Measurements from ENCODE around the gene RUNDC3A.
"Not testable (repeated sequence)": the region's sequence is repeated elsewhere in the genome, so short reads cannot be mapped to it uniquely, and the experiment has no call there.

The RUNDC3A gene

DNA sequence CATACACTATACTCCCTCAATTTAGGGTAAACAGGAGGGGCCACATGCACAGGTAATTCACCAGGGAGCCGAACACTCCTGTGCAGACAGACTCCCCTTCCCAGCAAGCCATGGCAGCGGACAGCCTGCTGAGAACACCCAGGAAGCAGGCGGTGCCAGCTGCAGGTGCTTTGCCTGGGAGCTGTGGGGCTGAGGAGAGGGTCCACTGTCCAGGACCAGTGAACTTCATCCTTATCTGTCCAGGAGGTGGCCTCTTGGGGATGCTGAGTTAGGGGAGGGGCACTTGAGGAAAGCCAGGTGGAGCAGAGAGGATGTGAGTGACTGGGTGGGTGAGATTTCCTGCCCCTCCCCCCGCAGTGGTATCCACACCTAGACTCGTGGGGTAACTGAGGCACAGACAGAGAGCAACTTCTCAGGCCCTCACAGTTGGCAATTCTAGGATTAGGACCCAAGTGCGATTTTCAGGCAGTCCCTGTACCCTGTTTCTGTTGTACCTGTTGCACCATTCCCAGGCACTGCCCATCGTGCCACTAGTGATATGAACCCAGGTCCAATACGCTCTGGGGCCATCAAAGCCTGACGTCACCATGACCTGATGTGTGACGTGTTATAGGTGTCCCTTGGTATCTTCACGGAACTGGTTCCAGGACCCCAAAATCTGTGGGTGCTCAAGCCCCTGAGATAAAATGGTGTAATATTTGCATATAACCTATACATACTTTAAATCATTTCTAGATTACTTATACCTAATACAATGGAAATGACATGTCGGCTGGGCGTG, 37.9 kb downstream of the RUNDC3A start:
- no peak for DNase-seq

- not testable (repeated sequence) for DNase-seq
Measured at GRCh38 chr17:44347206-44348055, 39.0 kb downstream of the RUNDC3A start.

- DNase-seq = no peak
Measured at GRCh38 chr17:44348234-44348987, 40.0 kb downstream of the RUNDC3A start.

- DNase-seq = no peak
Measured at GRCh38 chr17:44348988-44349364, 40.6 kb downstream of the RUNDC3A start.

- DNase-seq = no peak
Measured at GRCh38 chr17:44349553-44350070, 41.2 kb downstream of the RUNDC3A start.

DNA sequence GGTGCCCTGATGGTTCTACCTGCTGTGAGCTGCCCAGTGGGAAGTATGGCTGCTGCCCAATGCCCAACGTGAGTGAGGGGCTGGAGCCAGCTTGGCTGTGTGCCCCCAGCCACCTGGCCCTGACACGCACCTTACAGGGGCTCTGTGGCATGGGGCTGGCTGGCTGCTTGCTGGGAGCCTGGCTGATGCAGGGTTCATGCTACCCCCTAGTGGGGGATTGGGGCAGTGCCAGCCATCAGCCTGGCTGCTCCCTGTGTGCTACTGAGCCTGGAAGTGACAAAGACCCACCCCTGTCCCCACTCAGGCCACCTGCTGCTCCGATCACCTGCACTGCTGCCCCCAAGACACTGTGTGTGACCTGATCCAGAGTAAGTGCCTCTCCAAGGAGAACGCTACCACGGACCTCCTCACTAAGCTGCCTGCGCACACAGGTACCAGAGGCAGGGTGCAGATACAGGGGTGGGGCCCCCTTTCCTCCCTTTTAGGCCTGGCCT, 42.4 kb downstream of the RUNDC3A start:
- peak; percentile 81 for DNase-seq

DNA sequence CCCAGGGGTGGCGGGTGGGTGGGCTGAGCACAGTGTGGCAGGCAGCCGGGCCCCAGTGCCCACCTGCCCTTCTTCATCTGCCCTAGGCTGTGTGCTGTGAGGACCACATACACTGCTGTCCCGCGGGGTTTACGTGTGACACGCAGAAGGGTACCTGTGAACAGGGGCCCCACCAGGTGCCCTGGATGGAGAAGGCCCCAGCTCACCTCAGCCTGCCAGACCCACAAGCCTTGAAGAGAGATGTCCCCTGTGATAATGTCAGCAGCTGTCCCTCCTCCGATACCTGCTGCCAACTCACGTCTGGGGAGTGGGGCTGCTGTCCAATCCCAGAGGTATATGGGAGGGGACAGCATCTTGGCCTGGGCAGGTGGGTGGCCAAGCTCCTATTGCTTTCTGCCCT, 43.1 kb downstream of the RUNDC3A start:
- no peak for DNase-seq

DNA sequence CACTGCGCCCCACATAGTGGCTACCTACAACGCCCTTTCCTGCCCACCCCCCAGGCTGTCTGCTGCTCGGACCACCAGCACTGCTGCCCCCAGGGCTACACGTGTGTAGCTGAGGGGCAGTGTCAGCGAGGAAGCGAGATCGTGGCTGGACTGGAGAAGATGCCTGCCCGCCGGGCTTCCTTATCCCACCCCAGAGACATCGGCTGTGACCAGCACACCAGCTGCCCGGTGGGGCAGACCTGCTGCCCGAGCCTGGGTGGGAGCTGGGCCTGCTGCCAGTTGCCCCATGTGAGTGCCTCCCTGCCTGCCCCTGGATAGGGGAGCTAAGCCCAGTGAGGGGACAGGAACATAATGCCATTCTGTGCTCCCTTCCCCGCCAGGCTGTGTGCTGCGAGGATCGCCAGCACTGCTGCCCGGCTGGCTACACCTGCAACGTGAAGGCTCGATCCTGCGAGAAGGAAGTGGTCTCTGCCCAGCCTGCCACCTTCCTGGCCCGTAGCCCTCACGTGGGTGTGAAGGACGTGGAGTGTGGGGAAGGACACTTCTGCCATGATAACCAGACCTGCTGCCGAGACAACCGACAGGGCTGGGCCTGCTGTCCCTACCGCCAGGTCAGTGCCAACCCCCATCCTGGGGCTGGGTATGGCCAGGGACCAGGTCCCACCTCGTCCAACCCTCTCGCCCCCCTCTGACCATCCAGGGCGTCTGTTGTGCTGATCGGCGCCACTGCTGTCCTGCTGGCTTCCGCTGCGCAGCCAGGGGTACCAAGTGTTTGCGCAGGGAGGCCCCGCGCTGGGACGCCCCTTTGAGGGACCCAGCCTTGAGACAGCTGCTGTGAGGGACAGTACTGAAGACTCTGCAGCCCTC, 43.8 kb downstream of the RUNDC3A start:
- no peak for DNase-seq

GRCh38 chr17:44352828-44353671, 44.6 kb downstream of the RUNDC3A start:
- DNase-seq = no peak

- no peak for DNase-seq
Measured at GRCh38 chr17:44353672-44354331, 45.4 kb downstream of the RUNDC3A start.

- DNase-seq = peak; percentile 42
Measured at GRCh38 chr17:44354582-44355561, 46.5 kb downstream of the RUNDC3A start.

GRCh38 chr17:44355642-44356099, 47.3 kb downstream of the RUNDC3A start:
- no peak for DNase-seq

DNA sequence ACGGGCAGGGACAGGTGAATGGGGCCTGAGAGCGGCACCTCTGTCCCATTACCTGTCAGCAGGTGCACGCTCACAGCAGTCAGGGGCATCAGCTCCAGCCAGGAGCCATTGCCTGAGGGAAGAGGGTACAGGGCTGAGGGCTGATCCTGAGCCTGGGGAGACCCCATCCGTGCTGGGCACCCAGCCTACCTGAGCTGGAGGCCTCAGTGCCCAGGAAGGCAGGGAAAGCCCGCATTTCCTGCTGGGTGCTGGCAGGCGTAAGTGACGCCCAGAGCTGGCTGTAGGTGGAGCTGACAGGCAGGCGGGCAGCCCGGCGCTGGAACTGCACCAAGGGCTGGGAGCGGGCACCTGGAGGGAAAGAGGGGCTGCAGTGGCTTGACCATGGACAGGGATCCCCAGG, 47.8 kb downstream of the RUNDC3A start:
- no peak for DNase-seq

DNA sequence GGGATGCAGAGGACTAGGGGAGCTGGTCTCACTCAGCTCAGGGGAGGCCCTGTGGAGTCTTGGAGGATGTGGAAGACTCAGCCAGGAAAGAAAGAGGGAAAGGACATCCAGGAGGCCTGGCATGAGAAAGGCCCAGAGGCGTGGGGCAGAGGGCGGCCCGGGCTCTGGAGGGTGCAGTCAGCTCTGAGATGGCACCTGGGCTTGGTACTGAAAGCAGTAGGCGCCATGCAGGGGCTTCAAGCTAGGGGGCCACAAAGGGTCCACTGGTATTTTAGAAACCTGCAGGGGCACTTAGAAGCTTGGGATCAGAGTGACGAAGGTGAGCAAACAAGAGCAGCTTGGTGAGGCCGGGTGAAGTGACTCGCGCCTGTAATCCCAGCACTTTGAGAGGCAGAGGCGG, 49.7 kb downstream of the RUNDC3A start:
- no peak for DNase-seq

GRCh38 chr17:44359006-44359405, 50.6 kb downstream of the RUNDC3A start:
- no peak for DNase-seq

GRCh38 chr17:44359458-44360143, 51.2 kb downstream of the RUNDC3A start:
- no peak for DNase-seq

GRCh38 chr17:44360144-44360533, 51.7 kb downstream of the RUNDC3A start:
- DNase-seq = no peak

- no peak for DNase-seq
Measured at GRCh38 chr17:44360826-44361225, 52.4 kb downstream of the RUNDC3A start.

All from activated CD4-positive, alpha-beta T cell treated with anti-CD3 and anti-CD28 coated beads, Interleukin-2, amount 50 U/mL, for 16 hours (primary cell).